ENCODE data around the gene HOXD12.

GRCh38 chr2:176138526-176138922, 38.9 kb downstream of the HOXD12 start:
- TF ChIP-seq CTCF (conservative IDR thresholded peaks at IDR 0.05; ENCODE audit: low read length) = no peak
- TF ChIP-seq EZH2phosphoT487 (IDR thresholded peaks at IDR 0.05; ENCODE audit: borderline replicate concordance, low read depth, low read length) = no peak

All from OCI-LY7 (cell line).